HG03469 (cell line): ENCODE data around the gene TRMT1.

Experiments used
- ATAC-seq: cut with Tn5 transposase; IDR thresholded peaks from one replicate; pipeline ENCODE4 v1.9.1; 2021; ENCODE audit warnings: mild to moderate bottlenecking, moderate library complexity, moderate number of reproducible peaks; ENCODE audit not compliant: unreplicated experiment

The TRMT1 gene

GRCh38 chr19:13092606-13093235, 23.8 kb downstream of the TRMT1 start:
- ATAC-seq: no peak

- no peak for ATAC-seq
Observed at GRCh38 chr19:13092158-13092543, 24.4 kb downstream of the TRMT1 start.

GRCh38 chr19:13091400-13092157, 25.0 kb downstream of the TRMT1 start:
- no peak for ATAC-seq

GRCh38 chr19:13090511-13091231, 25.9 kb downstream of the TRMT1 start:
- ATAC-seq: no peak

GRCh38 chr19:13089857-13090507, 26.6 kb downstream of the TRMT1 start:
- ATAC-seq: no peak

DNA sequence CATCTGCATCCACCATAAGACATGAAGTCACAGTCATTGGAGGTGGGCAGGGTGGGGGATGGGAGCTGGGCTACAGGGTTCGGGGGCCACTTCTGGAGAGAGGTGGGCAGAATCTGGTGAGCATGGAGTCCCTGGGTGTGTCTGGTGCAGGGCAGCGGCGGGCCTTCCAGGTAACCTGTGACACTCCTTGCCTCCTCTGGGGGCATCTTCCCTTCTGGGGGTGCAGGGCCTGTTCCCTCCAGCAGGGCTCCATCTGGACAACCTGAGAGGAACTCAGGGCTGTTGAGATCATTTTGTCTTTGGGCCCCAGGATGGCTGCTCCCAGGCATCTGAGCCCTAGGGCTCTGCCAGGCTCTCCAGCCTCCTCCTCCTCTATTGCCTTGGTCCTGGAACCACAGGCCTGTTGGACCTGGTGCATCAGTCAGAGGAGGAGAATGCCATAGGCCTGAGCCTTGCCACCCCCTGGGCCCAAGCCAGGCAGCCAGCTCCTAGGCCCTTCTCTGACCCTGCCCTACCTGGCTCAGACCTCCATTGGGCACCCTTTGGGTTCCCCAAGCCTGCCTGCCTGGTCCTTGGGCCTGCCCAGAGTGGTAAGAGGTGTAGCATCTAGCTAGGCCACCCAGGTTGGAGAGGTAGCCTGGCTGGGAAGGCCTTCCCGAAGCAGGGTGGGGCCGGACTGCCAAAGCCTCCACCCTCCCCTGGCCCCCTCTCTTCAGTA, 27.2 kb downstream of the TRMT1 start:
- no peak for ATAC-seq

DNA sequence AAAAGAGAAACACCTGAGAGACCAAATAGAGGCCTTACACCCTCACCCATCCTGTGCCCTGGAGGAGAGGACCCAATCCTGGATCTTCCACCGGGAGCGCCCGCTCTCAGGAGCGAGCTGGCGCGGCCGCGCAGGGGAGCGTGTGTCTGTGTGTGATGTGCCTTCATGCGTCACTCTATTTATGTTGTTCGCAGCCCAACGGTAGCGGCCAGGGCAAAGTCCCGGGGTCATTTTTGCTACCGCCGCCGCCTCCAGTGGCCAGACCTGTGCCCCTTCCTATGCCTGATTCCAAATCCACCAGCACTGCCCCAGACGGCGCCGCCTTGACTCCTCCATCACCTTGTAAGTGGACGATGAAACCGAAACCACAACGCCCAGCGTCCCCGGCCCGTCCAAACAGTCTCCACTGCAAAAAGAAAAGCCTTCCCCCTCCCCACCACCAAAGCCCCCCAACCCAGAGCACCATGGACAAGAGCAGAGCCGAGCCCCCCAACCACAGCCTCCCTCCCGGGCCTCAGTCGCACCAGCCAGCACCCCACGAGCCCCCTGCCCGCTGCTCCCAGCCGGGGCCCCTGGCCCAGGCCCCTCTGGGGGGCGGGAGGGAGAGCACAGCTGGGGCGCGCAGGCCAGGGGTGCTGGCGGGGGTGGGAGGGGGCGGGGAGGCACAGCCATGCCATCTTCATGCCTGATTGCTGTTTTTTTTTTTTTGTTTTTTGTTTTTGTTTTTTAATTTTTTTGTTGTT, 28.6 kb downstream of the TRMT1 start:
- no peak for ATAC-seq

- no peak for ATAC-seq
Observed at GRCh38 chr19:13087295-13087694, 29.2 kb downstream of the TRMT1 start.

DNA sequence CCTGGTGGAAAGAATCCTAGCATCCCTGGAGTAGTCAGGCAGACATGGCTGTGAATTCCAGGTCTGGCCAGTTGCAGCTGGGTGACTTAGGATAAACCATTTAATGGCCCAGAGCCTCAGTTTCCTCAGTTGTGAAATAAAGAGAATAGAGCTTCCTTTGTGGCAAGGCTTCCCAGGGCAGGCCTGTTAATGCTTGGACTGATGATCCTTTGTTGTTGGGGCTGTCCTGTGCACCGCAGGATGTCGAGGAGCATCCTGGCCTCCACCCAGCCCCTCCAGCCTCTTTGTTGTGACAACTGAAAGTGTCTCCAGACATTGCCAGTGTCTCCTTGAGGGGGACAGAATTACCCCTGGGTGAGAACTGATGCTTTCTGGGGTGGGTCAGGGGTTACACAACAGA, 30.2 kb downstream of the TRMT1 start:
- no peak for ATAC-seq

DNA sequence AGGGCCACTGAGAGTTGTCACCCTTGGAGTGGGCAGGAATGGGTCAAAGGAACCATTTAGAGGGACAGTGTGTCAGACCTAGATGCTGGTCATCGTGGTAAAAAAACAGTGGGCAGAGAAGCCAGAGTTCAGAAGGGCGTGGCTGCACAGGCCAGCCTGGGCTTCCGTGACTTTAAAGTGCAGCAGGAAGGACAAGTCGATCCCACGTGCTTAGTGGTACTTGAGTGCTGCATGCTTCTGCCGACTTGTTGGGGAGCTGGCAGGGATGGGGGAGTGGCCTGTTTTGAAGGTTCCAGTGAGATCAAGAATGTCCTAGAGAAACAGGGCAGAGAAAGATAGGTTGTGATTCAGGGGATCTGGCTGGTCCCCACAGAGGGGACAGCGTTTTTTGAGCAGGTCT, 30.9 kb downstream of the TRMT1 start:
- ATAC-seq: no peak

- ATAC-seq: no peak
Observed at GRCh38 chr19:13083627-13084026, 32.9 kb downstream of the TRMT1 start.

DNA sequence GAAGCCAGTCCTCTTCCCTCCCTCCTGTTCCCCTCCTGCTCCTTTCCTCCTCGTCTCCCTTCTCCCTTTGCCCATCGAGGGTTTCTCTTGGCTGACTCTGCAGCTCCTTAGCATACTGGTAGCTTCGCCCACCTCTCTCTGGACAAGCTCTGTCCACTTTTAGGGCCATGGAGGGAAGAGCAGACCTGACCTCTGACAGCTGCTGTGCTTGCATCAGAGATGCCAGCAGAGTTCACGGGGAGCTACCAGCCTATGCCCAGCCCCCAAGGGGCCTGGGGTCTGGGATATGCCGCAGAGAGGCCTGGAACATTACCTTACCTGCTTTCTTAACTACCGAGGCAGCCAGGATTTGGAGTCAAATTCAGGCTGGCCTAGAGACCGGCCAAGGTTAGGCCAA, 33.5 kb downstream of the TRMT1 start:
- no peak for ATAC-seq

DNA sequence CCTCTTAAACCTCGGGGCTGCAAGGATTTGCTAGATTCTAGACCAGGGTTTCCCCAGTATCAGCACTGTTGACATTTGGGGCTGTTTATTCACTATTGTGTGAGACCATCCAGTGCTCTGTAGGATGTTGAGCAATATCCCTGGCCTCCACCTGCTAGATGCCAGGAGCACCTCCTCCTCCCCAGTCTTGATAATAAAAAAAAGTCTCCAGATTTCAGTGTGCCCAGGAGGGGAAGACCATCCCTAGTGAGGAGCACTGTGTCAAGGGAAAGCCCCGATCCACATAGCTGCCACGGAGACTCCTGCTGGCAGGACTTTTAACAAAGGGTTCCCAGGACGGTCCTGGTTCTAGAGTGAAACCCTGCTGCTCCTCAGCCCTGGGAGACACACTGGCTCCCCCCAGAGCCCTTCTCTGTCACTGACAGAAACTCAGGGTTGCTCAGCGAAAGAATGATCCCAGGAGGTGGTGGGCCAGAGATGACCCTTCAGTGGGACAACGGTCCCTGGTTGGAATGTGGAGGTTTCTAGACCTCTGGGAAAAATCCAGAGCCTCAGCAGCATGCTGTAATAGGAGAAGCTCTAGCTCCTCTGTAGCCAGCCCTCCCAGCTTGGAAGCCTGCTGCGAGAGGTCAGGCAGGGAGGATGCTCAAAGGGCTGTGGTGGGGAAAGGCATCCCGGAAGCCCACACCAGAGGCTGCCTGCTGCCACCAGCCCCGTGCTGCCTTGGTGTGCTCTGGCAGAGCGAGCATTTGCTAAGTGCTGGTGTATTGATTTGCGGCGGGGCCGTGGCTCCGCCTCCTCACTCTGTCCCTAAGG, 34.1 kb downstream of the TRMT1 start:
- ATAC-seq: no peak

GRCh38 chr19:13079542-13079986, 37.0 kb downstream of the TRMT1 start:
- ATAC-seq: no peak

- no peak for ATAC-seq
Observed at GRCh38 chr19:13078897-13079541, 37.5 kb downstream of the TRMT1 start.

- no peak for ATAC-seq
Observed at GRCh38 chr19:13078381-13078780, 38.2 kb downstream of the TRMT1 start.

DNA sequence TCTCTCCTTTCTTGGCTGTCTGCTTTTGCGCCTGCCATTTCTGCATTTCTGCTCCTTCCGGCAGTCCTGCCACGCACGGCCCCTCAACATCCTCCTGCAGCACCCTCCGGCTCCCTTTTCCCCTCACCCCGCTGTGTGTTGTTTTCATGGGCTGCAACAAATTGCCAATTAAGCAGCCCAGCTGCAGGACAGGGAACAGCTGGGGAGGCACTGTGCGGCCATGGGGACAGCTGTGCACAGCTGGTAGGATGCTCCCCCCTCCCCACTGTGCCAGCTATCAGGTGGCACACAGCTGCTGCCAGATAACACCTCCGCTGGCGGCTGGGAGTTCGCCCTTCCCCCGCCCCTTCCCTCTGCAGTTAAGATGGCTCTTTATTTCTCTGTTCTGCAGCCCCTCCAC, 39.3 kb downstream of the TRMT1 start:
- ATAC-seq: no peak

- ATAC-seq: no peak
Observed at GRCh38 chr19:13076787-13077186, 39.8 kb downstream of the TRMT1 start.

DNA sequence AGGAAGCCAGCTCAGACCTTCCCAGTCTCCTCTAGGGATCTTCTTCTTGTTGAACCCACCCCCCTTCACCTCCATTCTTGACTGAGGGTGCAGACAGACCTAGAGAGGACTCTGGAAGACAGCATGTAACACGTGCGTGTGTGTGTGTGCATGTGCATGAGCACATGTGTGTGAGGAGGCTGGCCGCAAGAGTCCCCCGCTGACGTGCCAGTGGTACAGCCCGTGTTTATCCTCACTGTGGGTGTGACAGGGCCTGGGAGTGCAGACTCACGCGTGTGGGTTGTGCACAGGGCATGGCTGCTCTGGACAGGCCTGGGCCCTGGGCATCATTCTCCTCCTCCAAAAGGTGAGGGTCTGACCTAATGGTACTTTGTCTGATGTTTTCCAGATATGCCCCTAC, 40.2 kb downstream of the TRMT1 start:
- no peak for ATAC-seq
